ENCODE data around the gene LMF1.
"Not testable (repeated sequence)": the region's sequence is repeated elsewhere in the genome, so short reads cannot be mapped to it uniquely, and the experiment has no call there.

The LMF1 gene

GRCh38 chr16:948767-949166 is 22.0 kb downstream of the LMF1 start:
- not testable (repeated sequence) for DNase-seq (ENCODE audit: low read depth in 2 of 2)

DNA sequence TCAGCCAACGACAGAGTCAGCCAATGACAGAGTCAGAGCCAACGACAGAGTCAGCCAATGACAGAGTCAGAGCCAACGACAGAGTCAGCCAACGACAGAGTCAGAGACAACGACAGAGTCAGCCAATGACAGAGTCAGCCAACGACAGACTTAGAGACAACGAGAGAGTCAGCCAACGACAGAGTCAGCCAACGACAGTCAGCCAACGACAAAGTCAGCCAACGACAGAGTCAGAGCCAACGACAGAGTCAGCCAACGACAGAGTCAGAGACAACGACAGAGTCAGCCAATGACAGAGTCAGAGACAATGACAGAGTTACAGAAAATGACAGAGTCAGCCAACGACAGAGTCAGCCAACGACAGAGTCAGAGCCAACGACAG is 22.9 kb downstream of the LMF1 start:
- DNase-seq (ENCODE audit: low read depth in 2 of 2), result not testable (repeated sequence)

DNA sequence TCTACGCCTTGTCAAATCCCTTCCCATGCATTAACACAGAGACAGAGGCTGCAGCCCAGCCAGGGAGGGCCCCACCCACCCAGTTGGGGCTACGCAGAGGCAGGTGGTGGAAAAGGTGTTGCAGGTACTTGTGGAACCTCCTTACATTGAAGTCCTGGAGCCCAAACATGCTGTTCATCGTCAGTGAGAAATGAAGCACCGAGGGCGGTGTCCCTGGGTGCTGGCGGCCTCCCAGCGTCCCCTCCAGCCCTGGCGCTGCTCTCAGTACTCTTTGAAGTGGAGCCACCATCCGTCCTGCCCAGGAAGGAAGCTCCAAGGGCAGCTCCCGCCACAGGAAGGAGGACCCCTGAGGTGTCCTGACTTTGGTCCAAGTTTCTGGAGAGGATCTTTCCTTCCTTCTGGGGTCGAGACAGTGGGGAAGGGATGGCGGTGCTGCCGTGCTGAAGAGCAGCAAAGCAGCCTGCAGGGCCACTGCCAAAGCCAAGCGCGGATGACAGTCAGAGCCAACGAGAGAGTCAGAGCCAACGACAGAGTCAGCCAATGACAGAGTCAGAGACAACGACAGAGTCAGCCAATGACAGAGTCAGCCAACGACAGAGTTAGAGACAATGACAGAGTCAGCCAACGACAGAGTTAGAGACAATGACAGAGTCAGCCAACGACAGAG is 23.4 kb downstream of the LMF1 start:
- DNase-seq (ENCODE audit: low read depth in 2 of 2), result no peak

GRCh38 chr16:946048-946395 is 24.8 kb downstream of the LMF1 start:
- DNase-seq (ENCODE audit: low read depth in 2 of 2), result no peak

GRCh38 chr16:945271-946047 is 25.3 kb downstream of the LMF1 start:
- no peak for DNase-seq (ENCODE audit: low read depth in 2 of 2)

GRCh38 chr16:943971-944370 is 26.8 kb downstream of the LMF1 start:
- no peak for DNase-seq (ENCODE audit: low read depth in 2 of 2)

DNA sequence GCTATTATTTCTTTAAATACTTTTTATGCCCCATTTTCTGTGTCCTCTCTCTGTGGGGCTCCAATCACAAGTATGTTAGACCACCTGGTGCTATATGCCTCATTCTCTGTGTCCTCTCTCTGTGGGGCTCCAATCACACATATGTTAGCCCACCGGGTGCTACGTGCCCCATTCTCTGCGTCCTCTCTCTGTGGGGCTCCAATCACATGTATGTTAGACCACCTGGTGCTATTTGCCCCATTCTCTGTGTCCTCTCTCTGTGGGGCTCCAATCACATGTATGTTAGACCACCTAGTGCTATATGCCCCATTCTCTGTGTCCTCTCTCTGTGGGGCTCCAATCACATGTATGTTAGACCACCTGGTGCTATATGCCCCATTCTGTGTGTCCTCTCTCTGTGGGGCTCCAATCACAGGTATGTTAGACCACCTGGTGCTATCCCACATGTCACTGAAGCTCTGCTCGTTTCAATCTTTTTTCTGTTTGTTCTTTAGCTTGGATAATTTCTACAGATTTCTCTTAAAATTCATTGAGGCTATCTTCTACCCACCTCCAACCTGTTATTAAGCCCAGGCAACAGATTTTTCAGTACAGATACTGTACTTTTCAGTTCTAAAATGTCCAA is 28.2 kb downstream of the LMF1 start:
- DNase-seq (ENCODE audit: low read depth in 2 of 2), result no peak

DNA sequence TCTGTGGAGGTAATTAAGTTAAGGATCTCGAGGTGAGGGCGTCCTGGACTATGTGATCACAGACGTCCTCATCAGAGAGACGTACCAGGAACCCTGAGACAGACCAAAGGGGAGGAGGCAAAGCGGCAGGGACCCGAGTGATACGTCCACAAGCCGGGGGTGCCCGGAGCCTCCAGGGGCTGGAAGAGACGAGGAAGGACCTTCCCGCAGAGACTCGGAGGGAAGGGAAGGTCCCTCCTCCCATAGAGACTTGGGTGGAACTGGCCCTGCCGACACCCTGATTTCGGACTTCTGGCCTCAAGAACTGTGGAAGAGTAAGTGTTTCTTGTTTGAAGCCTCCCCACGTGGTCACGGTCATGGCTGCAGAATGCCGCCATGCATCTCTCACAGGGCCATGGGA is 30.8 kb downstream of the LMF1 start:
- DNase-seq (ENCODE audit: low read depth in 2 of 2), result no peak

- DNase-seq (ENCODE audit: low read depth in 2 of 2), result no peak
These were observed 31.5 kb downstream of the LMF1 start for GRCh38 chr16:939311-939710.

DNA sequence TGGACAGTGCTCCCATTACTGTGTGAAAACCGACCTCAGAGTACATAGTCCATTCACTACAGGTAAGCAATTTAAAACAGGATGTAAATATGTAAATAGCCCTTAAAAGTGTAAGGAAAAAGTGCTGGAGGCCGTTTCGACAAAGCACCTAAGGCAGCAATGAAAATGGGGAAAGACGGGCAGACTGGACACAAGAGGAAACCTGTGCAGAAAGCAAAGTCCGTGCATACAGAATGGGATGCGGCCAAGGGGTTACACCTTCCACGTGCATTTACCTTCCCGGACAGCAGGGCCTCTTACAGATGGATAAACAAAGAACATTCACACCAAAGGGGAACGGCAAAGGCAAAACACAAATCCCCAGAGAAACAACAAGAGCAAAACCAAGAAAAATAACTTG is 32.0 kb downstream of the LMF1 start:
- no peak for DNase-seq (ENCODE audit: low read depth in 2 of 2)

- DNase-seq (ENCODE audit: low read depth in 2 of 2), result no peak
These were observed 32.6 kb downstream of the LMF1 start for GRCh38 chr16:938136-938535.

DNA sequence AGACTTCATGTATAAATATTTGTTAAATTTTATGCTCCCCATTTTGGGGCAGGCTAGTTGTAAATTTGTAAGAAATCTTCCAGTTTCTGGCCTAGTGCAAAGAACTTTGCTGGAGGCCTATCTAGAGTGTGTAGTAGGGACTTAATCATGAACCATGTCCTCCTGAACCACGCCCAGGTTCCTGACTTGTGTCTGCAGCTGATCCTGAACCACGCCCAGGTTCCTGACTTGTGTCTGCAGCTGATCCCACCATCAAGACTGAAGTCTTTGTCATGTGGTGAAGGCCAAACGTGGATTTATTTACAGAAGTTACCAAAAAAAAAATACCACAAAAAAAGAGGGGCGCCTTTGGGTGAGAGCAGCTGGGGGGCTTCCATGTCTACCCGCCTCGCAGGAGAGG is 33.1 kb downstream of the LMF1 start:
- no peak for DNase-seq (ENCODE audit: low read depth in 2 of 2)

- no peak for DNase-seq (ENCODE audit: low read depth in 2 of 2)
These were observed 33.5 kb downstream of the LMF1 start for GRCh38 chr16:937311-937710.

DNA sequence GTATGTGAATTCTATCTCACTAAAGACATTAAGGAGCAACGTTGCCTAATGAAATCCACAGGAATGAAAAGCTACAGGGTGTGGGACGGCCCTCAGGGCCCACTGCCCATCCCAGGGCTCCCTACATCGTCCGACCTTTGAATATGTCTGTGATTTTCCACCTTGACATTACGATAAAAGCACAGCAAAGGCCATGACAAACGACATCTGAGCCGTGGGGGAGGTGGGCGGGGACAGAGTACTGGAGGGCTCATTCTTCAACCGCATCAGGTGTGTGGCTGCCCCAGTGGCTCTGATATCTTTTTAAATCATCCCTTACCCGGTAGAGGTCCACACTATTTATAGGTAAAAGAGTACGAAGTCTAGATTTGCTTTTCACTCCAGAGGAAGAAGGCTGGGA is 35.1 kb downstream of the LMF1 start:
- no peak for DNase-seq (ENCODE audit: low read depth in 2 of 2)

- DNase-seq (ENCODE audit: low read depth in 2 of 2), result no peak
These were observed 36.6 kb downstream of the LMF1 start for GRCh38 chr16:934178-934577.

DNA sequence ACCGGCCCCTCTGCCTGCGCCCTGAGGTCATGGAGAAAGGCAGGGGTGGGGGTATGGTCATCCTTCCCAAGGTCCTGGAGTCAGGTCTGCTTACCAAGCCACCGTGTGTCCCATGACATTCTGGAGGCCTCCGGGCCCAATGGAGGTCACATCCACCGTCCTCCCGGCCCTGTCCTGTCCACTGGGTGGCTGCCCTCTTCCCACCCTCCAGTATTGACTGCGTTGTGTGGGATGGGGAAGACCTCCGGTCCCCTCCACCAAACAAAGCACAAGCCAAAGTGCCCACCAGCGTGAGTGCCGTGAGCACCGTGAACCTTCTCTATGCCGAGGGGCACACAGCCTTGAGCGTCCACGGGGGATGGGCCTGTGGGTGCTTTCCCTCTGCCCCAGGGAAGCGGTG is 37.2 kb downstream of the LMF1 start:
- no peak for DNase-seq (ENCODE audit: low read depth in 2 of 2)

DNA sequence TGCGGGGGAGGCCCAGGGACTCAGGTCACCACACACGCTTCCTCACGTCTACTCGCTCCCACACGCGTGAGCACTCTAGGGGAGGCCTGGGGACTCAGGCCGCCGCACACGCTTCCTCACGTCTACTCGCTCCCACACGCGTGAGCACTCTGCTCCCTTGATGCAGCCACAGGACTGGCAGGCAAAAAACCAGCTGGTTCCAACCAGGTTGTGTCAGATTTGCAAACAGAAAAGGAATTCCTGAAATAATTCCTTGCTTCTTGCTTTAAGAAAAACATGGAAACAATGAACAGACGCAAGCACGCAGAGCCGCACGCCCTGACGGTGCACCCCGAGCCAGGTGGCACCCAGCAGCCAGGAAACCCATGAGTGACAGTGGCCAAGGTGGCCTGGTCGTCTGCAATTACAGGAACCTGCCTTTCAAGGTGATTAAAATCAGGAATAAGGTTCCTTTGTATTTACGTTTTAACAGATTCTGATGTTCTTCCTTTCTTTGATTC is 37.9 kb downstream of the LMF1 start:
- DNase-seq (ENCODE audit: low read depth in 2 of 2), result no peak

- DNase-seq (ENCODE audit: low read depth in 2 of 2), result no peak
These were observed 38.9 kb downstream of the LMF1 start for GRCh38 chr16:931626-932500.

- DNase-seq (ENCODE audit: low read depth in 2 of 2), result no peak
These were observed 39.6 kb downstream of the LMF1 start for GRCh38 chr16:931171-931570.

DNA sequence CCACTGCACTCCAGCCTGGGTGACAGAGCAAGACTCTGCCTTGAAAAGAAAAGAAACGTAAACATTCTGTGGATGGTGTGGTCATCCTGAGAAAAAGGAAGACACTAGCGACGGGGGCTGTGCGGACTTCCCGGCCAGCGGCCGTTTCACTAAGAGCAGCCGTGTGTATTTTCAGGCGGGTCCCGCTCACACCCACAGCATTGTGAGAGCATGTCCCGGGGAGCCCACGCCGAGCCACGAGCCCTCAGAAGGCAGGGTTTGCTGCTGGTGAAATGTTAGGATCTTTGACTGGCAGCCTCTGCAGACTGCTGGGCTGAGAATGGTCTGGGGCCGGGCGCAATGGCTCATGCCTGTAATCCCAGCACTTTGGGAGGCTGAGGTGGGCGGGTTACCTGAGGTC is 40.3 kb downstream of the LMF1 start:
- no peak for DNase-seq (ENCODE audit: low read depth in 2 of 2)

DNA sequence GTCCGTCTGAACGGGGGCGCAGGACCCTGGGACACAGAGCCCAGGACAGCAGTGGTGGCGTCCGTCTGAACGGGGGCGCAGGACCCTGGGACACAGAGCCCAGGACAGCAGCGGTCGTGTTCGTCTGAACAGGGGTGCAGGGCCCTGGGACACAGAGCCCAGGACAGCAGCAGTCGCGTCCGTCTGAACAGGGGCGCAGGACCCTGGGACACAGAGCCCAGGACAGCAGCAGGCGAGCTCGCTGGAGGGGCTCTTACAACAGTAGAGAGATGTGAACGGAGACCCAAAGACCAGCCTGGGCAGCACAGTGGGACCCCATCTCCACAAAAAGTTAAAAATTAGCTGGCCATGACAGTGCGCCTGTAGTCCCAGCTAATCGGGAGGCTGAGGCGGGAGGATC is 40.7 kb downstream of the LMF1 start:
- DNase-seq (ENCODE audit: low read depth in 2 of 2), result no peak

Measured in stimulated activated CD8-positive, alpha-beta memory T cell treated with anti-CD3 and anti-CD28 coated beads, Interleukin-7, amount 100 ng/mL, for 4 hours (primary cell).